Pancreas (tissue), 10 donors: Measurements from ENCODE around the gene KIF24. TPM values are rescaled to one million over a fixed set of nuclear protein-coding genes. Genes with fewer than 3 reads are reported as not detected.

Experiments
- ATAC-seq, 4 donors: fragments of 200-7000 bp; cut with Tn5 transposase; one replicate each; pipeline versions ENCODE4 v1.8.0 to v1.9.1; 2020; ENCODE audit warnings: mild to moderate bottlenecking in 4 of 4, moderate library complexity in 4 of 4
- DNase-seq, 6 donors: peaks; one replicate each; pipeline ENCODE4 v3.0.0-alpha.2; 2020
- FAIRE-seq: peaks from 2 replicates; lab custom pipeline; 2012; peaks lifted over from hg19 to GRCh38; lab: Jason Lieb, UNC
- H3K27ac ChIP-seq, 4 donors: fragments of 200-600 bp; sonication (generic); 1 replicate in 3 of 4; 2 replicates in 1 of 4; pipeline versions ENCODE4 v1.5.0 to v1.8.0; 2020
- H3K27me3 ChIP-seq, 4 donors: fragments of 200-600 bp; one replicate each; pipeline ENCODE4 v1.8.0; 2021
- H3K36me3 ChIP-seq, 3 donors: fragments of 200-600 bp; sonication (generic) in 1 of 3; one replicate each; pipeline versions ENCODE4 v1.5.0 to v1.8.0; 2020 to 2021
- H3K4me1 ChIP-seq, 3 donors: fragments of 200-600 bp; one replicate each; pipeline ENCODE4 v1.8.0; 2021
- H3K4me3 ChIP-seq, 4 donors: fragments of 200-600 bp; sonication (generic) in 2 of 4; one replicate each; pipeline versions ENCODE4 v1.5.0 to v1.8.0; 2020 to 2021
- H3K9me3 ChIP-seq, 4 donors: fragments of 200-600 bp; one replicate each; pipeline ENCODE4 v1.8.0; 2021
- WGBS, 2 donors: extraction: QIAGEN DNeasy Blood & Tissue Kit; methylation state at CpG; one replicate each; pipeline ENCODE4 v1.1.7; 2013; 5-methylcytosine and 5-hydroxymethylcytosine counted together
- intact Hi-C, 3 donors: fragments of 100-400 bp; cut with DNase I; formaldehyde crosslinking; loops; one replicate each; pipeline versions ENCODE4 v1.11.1 to v1.14.2; 2022
- polyA plus RNA-seq, 2 donors: library from polyadenylated mRNA; stranded (reverse); fragments of 200-250 nt; gene quantifications; one replicate each; pipeline ENCODE4 v1.2.3, GENCODE V29; 2013
- total RNA-seq, 6 donors: library from RNA; stranded (reverse); fragmentation: NEBNext Ultra II Directional in 4 of 6; extraction: Animal tissue kit (Norgen Biotek cat#: 25700) in 4 of 6; gene quantifications; one replicate each; pipeline versions ENCODE4 v1.2.1 to v1.2.4, GENCODE V29; 2021 to 2023
- TF ChIP-seq, protein P1 (sequence below), 4 donors: fragments of 200-600 bp; sonication (generic) in 3 of 4; IDR thresholded peaks; one replicate each; pipeline versions ENCODE4 v1.5.0 to v1.8.0; 2021; ENCODE audit warnings: antibody characterized with exemption in 4 of 4
- donor health status: healthy with polysubstance abuse.
- donor health status: DM: no; HTN: no; CAD: no; lungs with moderate emphysema.
- donor health status: DM: no; HTN: no; CAD: no.
- donor health status: control.
- donor health status: control.
- donor health status: Bipolar disorder and iron deficiency.
- donor health status: DM: yes; HTN: yes; CAD: no.
- donor health status: DM: no; HTN: no; CAD: no.
- donor health status: DM: no; HTN: no; CAD: no.
- donor health status: DM: yes; HTN: yes; CAD: no.

KIF24 gene
- total and polyA plus RNA-seq, 8 donors, result 0.37 to 0.69 (median 0.47) TPM

DNA sequence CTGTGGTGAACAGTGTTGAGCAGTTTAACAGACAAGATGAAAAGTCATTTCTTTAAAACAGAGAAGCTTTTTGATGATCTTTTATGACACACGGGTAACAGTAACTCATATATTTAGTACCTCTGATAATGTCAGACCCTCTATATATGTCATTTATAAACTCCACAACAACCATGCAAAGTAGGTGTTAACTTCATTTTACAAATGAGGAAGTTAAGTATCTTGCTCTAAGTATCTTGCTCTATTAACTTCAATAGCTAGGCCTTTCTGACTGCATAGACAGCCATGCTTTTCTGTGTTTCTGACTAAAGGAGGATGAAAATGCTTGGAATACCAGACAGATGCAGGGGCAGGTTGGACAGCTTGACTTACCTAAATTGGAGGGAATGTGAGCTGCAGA, 2.1 kb upstream of the KIF24 start:
- TF ChIP-seq, protein P1, sequence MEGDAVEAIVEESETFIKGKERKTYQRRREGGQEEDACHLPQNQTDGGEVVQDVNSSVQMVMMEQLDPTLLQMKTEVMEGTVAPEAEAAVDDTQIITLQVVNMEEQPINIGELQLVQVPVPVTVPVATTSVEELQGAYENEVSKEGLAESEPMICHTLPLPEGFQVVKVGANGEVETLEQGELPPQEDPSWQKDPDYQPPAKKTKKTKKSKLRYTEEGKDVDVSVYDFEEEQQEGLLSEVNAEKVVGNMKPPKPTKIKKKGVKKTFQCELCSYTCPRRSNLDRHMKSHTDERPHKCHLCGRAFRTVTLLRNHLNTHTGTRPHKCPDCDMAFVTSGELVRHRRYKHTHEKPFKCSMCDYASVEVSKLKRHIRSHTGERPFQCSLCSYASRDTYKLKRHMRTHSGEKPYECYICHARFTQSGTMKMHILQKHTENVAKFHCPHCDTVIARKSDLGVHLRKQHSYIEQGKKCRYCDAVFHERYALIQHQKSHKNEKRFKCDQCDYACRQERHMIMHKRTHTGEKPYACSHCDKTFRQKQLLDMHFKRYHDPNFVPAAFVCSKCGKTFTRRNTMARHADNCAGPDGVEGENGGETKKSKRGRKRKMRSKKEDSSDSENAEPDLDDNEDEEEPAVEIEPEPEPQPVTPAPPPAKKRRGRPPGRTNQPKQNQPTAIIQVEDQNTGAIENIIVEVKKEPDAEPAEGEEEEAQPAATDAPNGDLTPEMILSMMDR (IDR thresholded peaks at IDR 0.05), result no peak
- intact Hi-C loops, result loop anchor here in 1 of 3 donors (5.0 kb wide), 2 partner anchors 46 to 271 kb away; partner anchors contain the start of gene MYORG
- 63 to 90% methylated on average over 1 of the region's 1 CpG for WGBS, 2 donors

DNA sequence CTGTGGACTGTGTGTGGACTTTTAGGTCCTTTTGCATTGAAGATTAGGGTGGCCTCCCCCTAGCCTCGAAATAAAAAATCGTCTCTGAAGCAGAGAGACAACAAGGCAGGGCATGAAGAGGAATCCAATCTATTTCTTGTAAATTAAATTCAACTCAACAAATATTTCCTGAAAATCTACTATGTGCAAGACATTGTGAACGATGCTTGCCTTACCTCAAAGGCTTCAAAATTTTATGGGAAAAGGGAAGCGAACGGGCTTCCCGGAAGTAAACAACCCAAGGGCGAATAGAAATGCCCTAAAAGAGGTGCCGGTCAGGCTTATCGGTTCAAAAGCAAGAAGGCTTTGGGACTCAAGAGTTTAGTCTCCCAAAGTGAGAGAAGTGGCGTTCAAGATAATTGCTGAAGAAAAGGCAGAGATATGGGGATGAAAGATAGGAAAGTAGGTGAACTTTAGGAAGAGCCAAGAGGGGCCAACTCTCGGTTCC, 525 bp downstream of the KIF24 start:
- no peaks in the 10 kb centered on the region for H3K9me3 ChIP-seq
- H3K27me3 ChIP-seq, result no peaks in the 10 kb centered on the region
- TF ChIP-seq, protein P1 (IDR thresholded peaks at IDR 0.05), result no peak
- peak overlapping the region; percentile 25 to 85 (median 42) for H3K4me3 ChIP-seq
- intact Hi-C loops, result no loop called here
- 3 to 8% methylated on average over 11 of the region's 11 CpGs for WGBS, 2 donors
- ATAC-seq (no peak), DNase-seq (no peak), FAIRE-seq (no peak)
- peak overlapping the region in 3 of 4 donors; percentile 23 to 63 (median 42) for H3K27ac ChIP-seq
- H3K4me1 ChIP-seq, result peaks cover 0 to 6% (median 3%) of the 10 kb centered on the region in 3 donors
- H3K36me3 ChIP-seq, result no peaks in the 10 kb centered on the region

More for the DNA sequence above, 2.1 kb upstream of the KIF24 start:
- no peaks in the 10 kb centered on the region for H3K27me3 ChIP-seq
- DNase-seq, result no peak
- no peaks in the 10 kb centered on the region for H3K9me3 ChIP-seq
- H3K27ac ChIP-seq, result no peak overlapping the region
- no peak for FAIRE-seq
- H3K4me1 ChIP-seq, result peaks cover 11 to 25% (median 13%) of the 10 kb centered on the region in 3 donors
- no peaks in the 10 kb centered on the region for H3K36me3 ChIP-seq
- ATAC-seq, result no peak
- no peak overlapping the region for H3K4me3 ChIP-seq

DNA sequence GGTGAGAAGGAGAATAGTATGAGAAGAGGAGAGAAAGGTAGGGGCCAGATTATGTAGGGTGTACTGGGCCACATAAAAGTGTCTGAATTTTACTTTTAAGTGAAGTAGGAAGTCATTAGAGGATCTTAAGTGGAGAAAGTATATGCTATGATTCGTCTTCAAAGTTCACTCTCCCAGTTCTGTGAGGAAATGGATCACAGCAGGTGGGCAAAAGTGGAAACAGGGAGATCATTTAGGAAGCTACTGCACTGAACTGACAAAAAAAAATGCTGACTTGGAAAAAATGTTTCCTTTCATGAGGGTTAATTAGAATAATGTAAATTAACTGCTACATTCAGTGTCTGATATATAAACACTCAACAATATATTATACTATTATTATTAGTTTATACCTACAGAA, 2.4 kb downstream of the KIF24 start:
- DNase-seq (no peak), FAIRE-seq (no peak), ATAC-seq (no peak)
- no peak overlapping the region for H3K27ac ChIP-seq
- H3K4me1 ChIP-seq, result peaks cover 0 to 3% (median 0%) of the 10 kb centered on the region in 3 donors
- no peaks in the 10 kb centered on the region for H3K9me3 ChIP-seq
- intact Hi-C loops, result no loop called here
- WGBS, 2 donors, result 82 to 90% methylated on average over 1 of the region's 1 CpG
- no peaks in the 10 kb centered on the region for H3K27me3 ChIP-seq
- TF ChIP-seq, protein P1 (IDR thresholded peaks at IDR 0.05), result no peak
- no peak overlapping the region for H3K4me3 ChIP-seq
- no peaks in the 10 kb centered on the region for H3K36me3 ChIP-seq

DNA sequence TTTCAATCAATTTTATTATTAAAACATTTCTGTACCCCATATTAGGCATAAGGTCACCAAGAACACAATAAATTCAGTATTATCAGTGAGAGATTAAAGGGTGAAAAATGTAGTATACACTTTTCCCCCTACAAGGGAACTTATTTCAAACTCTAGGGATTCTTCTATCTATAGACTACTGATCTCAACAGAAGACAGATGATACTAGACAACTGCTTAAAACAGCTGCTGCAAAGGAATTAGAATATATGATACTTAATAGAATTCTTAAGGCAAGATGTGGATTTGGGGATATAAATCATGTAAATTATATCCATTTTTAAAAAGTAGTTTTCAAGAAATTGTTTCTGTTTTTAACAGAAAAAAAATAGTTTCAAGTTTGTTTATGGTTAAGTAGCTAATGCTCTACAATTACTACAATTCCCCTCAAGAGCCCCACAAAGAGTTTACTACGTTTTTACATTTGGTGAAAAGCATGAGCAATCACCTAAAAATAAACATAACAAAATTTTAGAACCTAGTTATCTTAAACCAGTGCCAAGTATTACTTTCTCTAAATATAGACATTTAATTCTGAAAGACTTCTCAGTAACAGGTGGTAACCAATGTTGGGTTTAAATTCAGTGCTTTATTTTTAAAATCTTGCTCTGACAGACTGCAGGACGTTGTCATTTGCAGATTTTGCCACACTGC, 6.0 kb downstream of the KIF24 start:
- ATAC-seq (no peak), FAIRE-seq (no peak)
- intact Hi-C loops, result no loop called here

More for the DNA sequence above, 6.0 kb downstream of the KIF24 start:
- H3K36me3 ChIP-seq, result no peaks in the 10 kb centered on the region
- H3K4me3 ChIP-seq, result no peak overlapping the region
- H3K4me1 ChIP-seq, result no peaks in the 10 kb centered on the region
- no peak for DNase-seq
- 58 to 76% methylated on average over 2 of the region's 2 CpGs for WGBS, 2 donors
- TF ChIP-seq, protein P1 (IDR thresholded peaks at IDR 0.05), result no peak
- H3K9me3 ChIP-seq, result no peaks in the 10 kb centered on the region
- H3K27me3 ChIP-seq, result no peaks in the 10 kb centered on the region
- no peak overlapping the region for H3K27ac ChIP-seq
